GM18519 (cell line): Measurements from ENCODE around the gene HNRNPUL2.
"Not testable (repeated sequence)": the region's sequence is repeated elsewhere in the genome, so short reads cannot be mapped to it uniquely, and the experiment has no call there.

Experiments
- ATAC-seq: cut with Tn5 transposase; IDR thresholded peaks from one replicate; pipeline ENCODE4 v1.9.1; 2021; ENCODE audit warnings: mild to moderate bottlenecking, moderate library complexity; ENCODE audit not compliant: unreplicated experiment, low FRiP score

HNRNPUL2 gene

GRCh38 chr11:62727165-62727871, at the start of gene HNRNPUL2:
TSS of gene HNRNPUL2 (minus strand) at chr11:62727457. CDS start at chr11:62727156, 301 bp downstream.
- peak; percentile 57 for ATAC-seq

- no peak for ATAC-seq
Measured at GRCh38 chr11:62775646-62776045, 48.4 kb upstream of the HNRNPUL2 start.

- ATAC-seq: no peak
Measured at GRCh38 chr11:62774407-62774806, 47.1 kb upstream of the HNRNPUL2 start.

GRCh38 chr11:62771144-62772021, 44.1 kb upstream of the HNRNPUL2 start, which contains the start of gene TAF6L:
TSS of gene TAF6L (plus strand) at chr11:62771396. CDS start at chr11:62775784, 4,388 bp downstream.
- ATAC-seq: peak; percentile 57

- no peak for ATAC-seq
Measured at GRCh38 chr11:62770778-62771143, 43.5 kb upstream of the HNRNPUL2 start.

GRCh38 chr11:62760867-62761227, 33.6 kb upstream of the HNRNPUL2 start:
- ATAC-seq: not testable (repeated sequence)

- no peak for ATAC-seq
Measured at GRCh38 chr11:62757846-62758788, 30.9 kb upstream of the HNRNPUL2 start.

GRCh38 chr11:62755086-62755615, 27.9 kb upstream of the HNRNPUL2 start:
- ATAC-seq: no peak

- peak; percentile 87 for ATAC-seq
Measured at GRCh38 chr11:62753736-62754603, 26.7 kb upstream of the HNRNPUL2 start, which contains the start of gene ZBTB3. TSS of gene ZBTB3 (minus strand) at chr11:62754160. CDS start at chr11:62753664, 496 bp downstream.

- no peak for ATAC-seq
Measured at GRCh38 chr11:62752994-62753735, 25.9 kb upstream of the HNRNPUL2 start.

GRCh38 chr11:62752177-62752785, 25.0 kb upstream of the HNRNPUL2 start:
- ATAC-seq: no peak

- ATAC-seq: not testable (repeated sequence)
Measured at GRCh38 chr11:62749931-62750330, 22.7 kb upstream of the HNRNPUL2 start.

- no peak for ATAC-seq
Measured at GRCh38 chr11:62747475-62748160, 20.4 kb upstream of the HNRNPUL2 start.

- no peak for ATAC-seq
Measured at GRCh38 chr11:62737196-62737595, 9.9 kb upstream of the HNRNPUL2 start.

GRCh38 chr11:62732830-62733229, 5.6 kb upstream of the HNRNPUL2 start:
- ATAC-seq: no peak

GRCh38 chr11:62730076-62730475, 2.8 kb upstream of the HNRNPUL2 start:
- not testable (repeated sequence) for ATAC-seq

- ATAC-seq: no peak
Measured at GRCh38 chr11:62728171-62728988, 1.1 kb upstream of the HNRNPUL2 start, which contains the start of gene TTC9C. TSS of gene TTC9C (plus strand) at chr11:62728486. CDS start at chr11:62728849, 363 bp downstream.
